Transverse colon (tissue), 4 donors: Measurements from ENCODE around the gene KLHL25. TPM values are rescaled to one million over a fixed set of nuclear protein-coding genes. Genes with fewer than 3 reads are reported as not detected.
A peak's percentile ranks its signal among the peaks of the same experiment; 100 is the strongest.

Experiments
- DNase-seq: peaks from one replicate; pipeline ENCODE4 v3.0.0-alpha.2; 2019
- H3K27ac ChIP-seq, 4 donors: fragments of 200-600 bp; sonication (generic); 2 replicates each; pipeline ENCODE4 v1.5.1; 2016 to 2018; ENCODE audit warnings: inconsistent platforms in 4 of 4
- H3K27me3 ChIP-seq: fragments of 200-600 bp; sonication (generic); 2 replicates; pipeline ENCODE4 v1.5.1; 2017; ENCODE audit warnings: inconsistent platforms
- H3K36me3 ChIP-seq, 4 donors: fragments of 200-600 bp; sonication (generic); 2 replicates each; pipeline ENCODE4 v1.5.1; 2017 to 2019; ENCODE audit warnings: inconsistent platforms in 4 of 4
- H3K4me1 ChIP-seq, 4 donors: fragments of 200-600 bp; sonication (generic); 2 replicates each; pipeline ENCODE4 v1.5.1; 2017 to 2020; ENCODE audit warnings: inconsistent platforms in 4 of 4
- H3K4me3 ChIP-seq, 4 donors: fragments of 200-600 bp; sonication (generic); 1 replicate in 1 of 4; 2 replicates in 3 of 4; pipeline versions ENCODE4 v1.5.1 to v1.6.1; 2017 to 2019; ENCODE audit warnings: inconsistent platforms in 4 of 4
- H3K9me3 ChIP-seq, 2 donors: fragments of 200-600 bp; sonication (generic); 2 replicates each; pipeline ENCODE4 v1.5.1; 2017 to 2019; ENCODE audit warnings: inconsistent platforms in 2 of 2
- EP300 ChIP-seq: sonication (generic); formaldehyde crosslinking; IDR thresholded peaks from one replicate; pipeline ENCODE4 v1.6.1; 2017; ENCODE audit warnings: antibody characterized with exemption, low read depth
- POLR2A ChIP-seq: fragments of 450-650 bp; IDR thresholded peaks from one replicate; pipeline ENCODE4 v1.6.1; 2016; ENCODE audit warnings: antibody characterized with exemption, mild to moderate bottlenecking, moderate library complexity
- POLR2AphosphoS5 ChIP-seq, 3 donors: sonication (generic); formaldehyde crosslinking; IDR thresholded peaks; one replicate each; pipeline ENCODE4 v1.6.1; 2016; ENCODE audit warnings: antibody characterized with exemption in 3 of 3
- WGBS, 2 donors: methylation state at CpG; one replicate each; pipeline ENCODE4 v1.1.5; 2018; ENCODE audit warnings: low coverage in 1 of 2; 5-methylcytosine and 5-hydroxymethylcytosine counted together
- in situ Hi-C, 4 donors: fragments of 200-750 bp; cut with MboI; loops; one replicate each; pipeline versions ENCODE4 v1.15.0 to v1.15.1; 2017; ENCODE audit warnings: low sequenced_read_pairs in 3 of 4, low pct_ligation_motif_present in 1 of 4, low pct_unique_long_range_greater_than_20kb in 1 of 4
- intact Hi-C: fragments of 100-400 bp; cut with DNase I; formaldehyde crosslinking; loops from one replicate; pipeline ENCODE4 v1.15.1; 2023; ENCODE audit warnings: low total_unique reads
- total RNA-seq, 4 donors: library from RNA; depleted of rRNA; stranded (reverse); fragments of >200 nt; gene quantifications; one replicate each; pipeline ENCODE4 v1.1.0, GENCODE V29; 2016
- TF ChIP-seq, protein P1 (sequence below), 5 experiments: fragments of 200-600 bp in 3 of 5; fragments of 450-650 bp in 2 of 5; sonication (generic) in 3 of 5; IDR thresholded peaks; 1 replicate in 2 of 5; 2 replicates in 3 of 5; pipeline ENCODE4 v1.5.1; 2016 to 2017; ENCODE audit warnings: antibody characterized with exemption in 5 of 5, inconsistent platforms in 3 of 5, mild to moderate bottlenecking in 2 of 5, moderate library complexity in 1 of 5

Gene KLHL25
- total RNA-seq, 4 donors from 2014 or later, result 10.1 to 36.0 (median 10.8) TPM

DNA sequence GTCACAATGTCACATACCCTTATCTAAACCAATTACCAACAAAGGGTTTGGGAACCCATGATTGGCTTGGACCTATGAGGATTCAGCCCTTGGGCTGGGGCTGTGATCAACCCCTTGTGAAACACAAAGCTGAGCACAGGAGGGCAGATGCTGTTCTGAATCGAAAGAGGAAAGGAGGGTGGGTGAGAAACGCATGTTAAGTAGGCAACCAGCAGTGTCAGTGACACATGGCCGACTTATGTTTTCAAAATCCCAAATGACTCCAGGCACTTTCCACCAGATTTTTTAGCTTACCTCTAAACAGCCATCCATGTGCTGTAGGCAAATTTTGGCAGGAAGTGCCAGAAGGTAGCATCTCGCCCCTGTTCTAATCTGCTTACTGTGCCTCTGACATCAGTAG is 34.1 kb upstream of the KLHL25 start:
- Histone ChIP-seq H3K4me1 (peaks cover 0 to 22% (median 7%) of the 10 kb centered on the region in 4 donors), H3K4me3 (no peak overlapping the region), H3K9me3 (no peaks in the 10 kb centered on the region), H3K36me3 (no peaks in the 10 kb centered on the region), H3K27me3 (no peaks in the 10 kb centered on the region), H3K27ac (no peak overlapping the region)
- 82 to 88% methylated on average over 4 of the region's 4 CpGs for WGBS, 2 donors
- TF ChIP-seq POLR2A (no peak), POLR2AphosphoS5 (IDR thresholded peaks at IDR 0.05) (no peak), EP300 (no peak)
- TF ChIP-seq, protein P1, sequence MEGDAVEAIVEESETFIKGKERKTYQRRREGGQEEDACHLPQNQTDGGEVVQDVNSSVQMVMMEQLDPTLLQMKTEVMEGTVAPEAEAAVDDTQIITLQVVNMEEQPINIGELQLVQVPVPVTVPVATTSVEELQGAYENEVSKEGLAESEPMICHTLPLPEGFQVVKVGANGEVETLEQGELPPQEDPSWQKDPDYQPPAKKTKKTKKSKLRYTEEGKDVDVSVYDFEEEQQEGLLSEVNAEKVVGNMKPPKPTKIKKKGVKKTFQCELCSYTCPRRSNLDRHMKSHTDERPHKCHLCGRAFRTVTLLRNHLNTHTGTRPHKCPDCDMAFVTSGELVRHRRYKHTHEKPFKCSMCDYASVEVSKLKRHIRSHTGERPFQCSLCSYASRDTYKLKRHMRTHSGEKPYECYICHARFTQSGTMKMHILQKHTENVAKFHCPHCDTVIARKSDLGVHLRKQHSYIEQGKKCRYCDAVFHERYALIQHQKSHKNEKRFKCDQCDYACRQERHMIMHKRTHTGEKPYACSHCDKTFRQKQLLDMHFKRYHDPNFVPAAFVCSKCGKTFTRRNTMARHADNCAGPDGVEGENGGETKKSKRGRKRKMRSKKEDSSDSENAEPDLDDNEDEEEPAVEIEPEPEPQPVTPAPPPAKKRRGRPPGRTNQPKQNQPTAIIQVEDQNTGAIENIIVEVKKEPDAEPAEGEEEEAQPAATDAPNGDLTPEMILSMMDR (IDR thresholded peaks at IDR 0.05), result no peak
- in situ Hi-C loops, result loop anchor here (25.0 kb wide), 3 partner anchors 342 to 542 kb away; no protein-coding TSS in a partner anchor
- no peak for DNase-seq
- intact Hi-C loops, result no loop called here

DNA sequence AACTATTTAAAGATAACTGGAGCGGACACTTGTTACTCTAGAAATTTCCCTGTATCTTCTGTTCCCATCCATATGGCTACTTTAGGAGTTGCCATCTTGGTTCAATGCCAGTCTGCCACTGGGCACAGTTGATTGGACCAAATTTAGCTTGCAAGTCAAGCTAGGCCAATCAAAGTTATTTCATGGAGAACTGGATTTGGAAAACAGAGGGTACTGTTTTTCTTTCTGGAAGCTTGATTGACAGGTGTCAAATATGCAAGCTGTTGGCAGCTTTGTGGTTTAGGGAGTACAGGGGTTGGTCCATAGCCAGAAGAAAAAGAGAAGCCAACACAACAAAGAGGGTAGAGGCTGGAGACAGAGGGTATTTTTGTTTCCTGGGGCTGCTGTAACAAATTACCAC is 33.4 kb upstream of the KLHL25 start:
- Histone ChIP-seq H3K4me1 (peaks cover 0 to 22% (median 7%) of the 10 kb centered on the region in 4 donors), H3K4me3 (no peak overlapping the region), H3K36me3 (no peaks in the 10 kb centered on the region), H3K9me3 (no peaks in the 10 kb centered on the region), H3K27me3 (no peaks in the 10 kb centered on the region), H3K27ac (no peak overlapping the region)
- in situ Hi-C loops, result loop anchor here (25.0 kb wide), 3 partner anchors 341 to 541 kb away; no protein-coding TSS in a partner anchor
- no peak for DNase-seq
- TF ChIP-seq POLR2A, result no peak
- TF ChIP-seq EP300, result no peak
- no peak for TF ChIP-seq POLR2AphosphoS5 (IDR thresholded peaks at IDR 0.05)
- TF ChIP-seq, protein P1 (IDR thresholded peaks at IDR 0.05), result no peak
- WGBS, 2 donors, result 96% methylated on average over 1 of the region's 1 CpG; no CpG with 5 or more reads in 1 of the 2 donors
- intact Hi-C loops, result no loop called here

DNA sequence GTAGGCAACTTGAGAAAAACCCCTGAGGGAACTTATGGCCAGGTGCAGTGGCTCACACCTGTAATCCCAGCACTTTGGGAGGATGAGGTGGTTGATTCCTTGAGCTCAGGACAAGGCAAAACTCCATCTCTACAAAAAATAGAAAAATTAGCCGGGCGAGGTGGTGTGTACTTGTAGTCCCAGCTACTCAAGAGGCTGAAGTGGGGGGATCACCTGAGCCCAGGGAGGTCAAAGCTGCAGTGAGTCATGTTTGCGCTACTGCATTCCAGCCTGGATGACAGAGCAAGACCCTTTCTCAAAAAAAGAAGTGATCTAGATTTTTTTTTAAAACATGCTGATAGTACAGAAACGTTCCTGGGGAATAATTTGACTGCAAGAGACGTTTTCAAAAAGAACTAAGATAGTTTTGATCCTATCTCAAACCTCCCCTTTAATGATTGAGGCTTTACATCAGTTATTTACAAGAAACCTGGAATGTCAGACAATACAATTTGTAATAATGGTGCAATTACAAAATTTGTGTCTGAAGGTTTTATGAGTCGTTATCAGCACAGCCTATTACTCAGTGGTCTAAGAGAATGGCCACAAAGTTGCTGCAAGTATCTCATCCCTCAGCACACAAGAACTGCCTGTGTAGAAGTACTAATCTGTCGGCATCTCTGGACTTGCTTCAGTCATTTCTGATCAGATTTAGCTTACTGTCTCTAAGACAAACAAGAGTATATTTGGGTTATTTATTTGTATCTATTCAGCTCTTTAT is 32.2 kb upstream of the KLHL25 start:
- H3K9me3 ChIP-seq, result no peaks in the 10 kb centered on the region
- no peak overlapping the region for H3K27ac ChIP-seq
- H3K36me3 ChIP-seq, result no peaks in the 10 kb centered on the region
- TF ChIP-seq EP300, result no peak
- no peak for TF ChIP-seq POLR2A
- no peak for TF ChIP-seq POLR2AphosphoS5 (IDR thresholded peaks at IDR 0.05)
- TF ChIP-seq, protein P1 (IDR thresholded peaks at IDR 0.05), result no peak
- in situ Hi-C loops, result loop anchor here (25.0 kb wide), 3 partner anchors 340 to 540 kb away; no protein-coding TSS in a partner anchor
- no peak for DNase-seq
- H3K4me3 ChIP-seq, result no peak overlapping the region
- intact Hi-C loops, result no loop called here
- peaks cover 0 to 18% (median 7%) of the 10 kb centered on the region in 4 donors for H3K4me1 ChIP-seq
- no peaks in the 10 kb centered on the region for H3K27me3 ChIP-seq
- 71 to 75% methylated on average over 6 to 7 of the region's 7 CpGs for WGBS, 2 donors

DNA sequence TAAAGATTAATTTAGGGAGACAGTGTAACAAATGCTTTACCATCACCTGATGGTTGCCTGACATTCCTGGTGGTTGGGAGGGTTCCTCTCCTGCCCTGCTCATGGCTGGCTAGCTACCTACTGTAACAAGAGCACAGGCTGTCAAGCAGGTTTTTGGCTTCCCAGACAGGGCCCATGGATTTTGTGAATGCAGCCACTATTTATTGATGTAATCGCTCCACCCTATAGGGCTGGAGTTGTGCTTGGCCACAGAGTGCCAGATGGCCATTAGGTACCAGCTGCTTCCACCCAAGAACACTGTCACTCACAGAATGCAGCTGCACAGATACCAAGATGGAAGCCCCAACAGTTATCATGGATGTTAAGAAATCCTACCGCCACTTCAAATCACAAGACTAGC is 31.0 kb upstream of the KLHL25 start:
- Histone ChIP-seq H3K4me3 (no peak overlapping the region), H3K36me3 (no peaks in the 10 kb centered on the region), H3K9me3 (no peaks in the 10 kb centered on the region), H3K27ac (peak overlapping the region; percentile 33 to 50 (median 34)), H3K4me1 (peaks cover 0 to 10% (median 3%) of the 10 kb centered on the region in 4 donors), H3K27me3 (no peaks in the 10 kb centered on the region)
- TF ChIP-seq, protein P1 (IDR thresholded peaks at IDR 0.05), result no peak
- TF ChIP-seq POLR2AphosphoS5 (IDR thresholded peaks at IDR 0.05) (no peak), POLR2A (no peak), EP300 (no peak)
- intact Hi-C loops (no loop called here), in situ Hi-C loops (loop anchor here (25.0 kb wide), 3 partner anchors 338 to 538 kb away; no protein-coding TSS in a partner anchor)
- DNase-seq, result no peak
- WGBS, 2 donors, result 14% methylated on average over 2 of the region's 2 CpGs; no CpG with 5 or more reads in 1 of the 2 donors
